Upper lobe of right lung (tissue), 1 donor: ENCODE measurements around the gene IL32. TPM values are rescaled to one million over a fixed set of nuclear protein-coding genes. Genes with fewer than 3 reads are reported as not detected.
"Not testable (repeated sequence)": the region's sequence is repeated elsewhere in the genome, so short reads cannot be mapped to it uniquely, and the experiment has no call there.

Experiments
- ATAC-seq: fragments of 200-7000 bp; cut with Tn5 transposase; one replicate; pipeline ENCODE4 v1.9.1; 2020; ENCODE audit warnings: mild to moderate bottlenecking, moderate library complexity
- DNase-seq: peaks from one replicate; pipeline ENCODE4 v3.0.0-alpha.2; 2020
- H3K27ac ChIP-seq: fragments of 200-600 bp; one replicate; pipeline ENCODE4 v1.8.0; 2022
- H3K27me3 ChIP-seq: fragments of 200-600 bp; one replicate; pipeline ENCODE4 v1.8.0; 2022; ENCODE audit warnings: mild to moderate bottlenecking
- H3K36me3 ChIP-seq: fragments of 200-600 bp; one replicate; pipeline ENCODE4 v1.8.0; 2022
- H3K4me1 ChIP-seq: fragments of 200-600 bp; one replicate; pipeline ENCODE4 v1.8.0; 2022
- H3K4me3 ChIP-seq: fragments of 200-600 bp; one replicate; pipeline ENCODE4 v1.8.0; 2022; ENCODE audit warnings: mild to moderate bottlenecking
- H3K9me3 ChIP-seq: fragments of 200-600 bp; one replicate; pipeline ENCODE4 v1.8.0; 2022
- CTCF ChIP-seq: fragments of 200-600 bp; IDR thresholded peaks from one replicate; pipeline ENCODE4 v1.8.0; 2022; ENCODE audit warnings: antibody characterized with exemption
- intact Hi-C: fragments of 100-400 bp; cut with DNase I; formaldehyde crosslinking; loops from one replicate; pipeline ENCODE4 v1.11.0; 2022
- total RNA-seq: library from RNA; stranded (reverse); fragmentation: NEBNext Ultra II Directional; extraction: Animal tissue kit (Norgen Biotek cat#: 25700); gene quantifications from one replicate; pipeline ENCODE4 v1.2.1, GENCODE V29; 2021
- donor health status: DM: no; HTN: yes; CAD: no; lungs with severe emphysema.

Gene IL32
- total RNA-seq, 1 donor from 2014 or later = 91.5 TPM

- H3K36me3 ChIP-seq = no peaks in the 10 kb centered on the region
- TF ChIP-seq CTCF = no peak
- H3K27me3 ChIP-seq = no peaks in the 10 kb centered on the region
- H3K9me3 ChIP-seq = no peaks in the 10 kb centered on the region
- ATAC-seq = no peak
- H3K4me3 ChIP-seq = no peak overlapping the region
- peaks cover 20% of the 10 kb centered on the region for H3K4me1 ChIP-seq
- intact Hi-C loops = no loop called here
- DNase-seq = no peak
- no peak overlapping the region for H3K27ac ChIP-seq
Observed at GRCh38 chr16:3054965-3055733, 10.3 kb upstream of the IL32 start.

GRCh38 chr16:3055734-3056115, 9.7 kb upstream of the IL32 start:
- H3K4me1 ChIP-seq = peaks cover 20% of the 10 kb centered on the region
- intact Hi-C loops, H3K36me3 ChIP-seq, H3K27ac ChIP-seq, H3K27me3 ChIP-seq, DNase-seq, ATAC-seq, H3K4me3 ChIP-seq, H3K9me3 ChIP-seq: not testable (repeated sequence)

- no peaks in the 10 kb centered on the region for H3K27me3 ChIP-seq
- ATAC-seq = no peak
- no peaks in the 10 kb centered on the region for H3K36me3 ChIP-seq
- DNase-seq = no peak
- no peak for TF ChIP-seq CTCF
- H3K4me1 ChIP-seq = peaks cover 20% of the 10 kb centered on the region
- intact Hi-C loops = no loop called here
- no peak overlapping the region for H3K27ac ChIP-seq
- H3K9me3 ChIP-seq = no peaks in the 10 kb centered on the region
- H3K4me3 ChIP-seq = no peak overlapping the region
Observed at GRCh38 chr16:3056336-3057180, 8.9 kb upstream of the IL32 start.

- H3K9me3 ChIP-seq = no peaks in the 10 kb centered on the region
- no peaks in the 10 kb centered on the region for H3K27me3 ChIP-seq
- no peak for TF ChIP-seq CTCF
- no peaks in the 10 kb centered on the region for H3K36me3 ChIP-seq
- ATAC-seq = no peak
- DNase-seq = no peak
- H3K4me1 ChIP-seq = peaks cover 20% of the 10 kb centered on the region
- H3K4me3 ChIP-seq = peak overlapping the region; percentile 86
- intact Hi-C loops = no loop called here
- no peak overlapping the region for H3K27ac ChIP-seq
Observed at GRCh38 chr16:3057181-3058138, 8.0 kb upstream of the IL32 start.

- no peaks in the 10 kb centered on the region for H3K9me3 ChIP-seq
- DNase-seq (peak; percentile 81), ATAC-seq (peak; percentile 38)
- peak overlapping the region; percentile 86 for H3K4me3 ChIP-seq
- H3K4me1 ChIP-seq = peaks cover 20% of the 10 kb centered on the region
- H3K27ac ChIP-seq = peak overlapping the region; percentile 82
- intact Hi-C loops = no loop called here
- TF ChIP-seq CTCF = no peak
- no peaks in the 10 kb centered on the region for H3K27me3 ChIP-seq
- no peaks in the 10 kb centered on the region for H3K36me3 ChIP-seq
Observed at GRCh38 chr16:3058139-3059030, 7.1 kb upstream of the IL32 start.
